ENCODE data around the gene THAP7. TPM values are rescaled to one million over a fixed set of nuclear protein-coding genes. Genes with fewer than 3 reads are reported as not detected.

Gene THAP7
- total and polyA plus RNA-seq, 9 of the 15 experiments (the other 6 are each of a cell fraction or from before 2014, with no cell fraction given), result 7.9 to 263 (median 84.1) TPM

- TF ChIP-seq ID3 (CRISPR knock-in tag; IDR thresholded peaks at IDR 0.05), result no peak
- peak; percentile 95; the same call in 1 of the 2 replicates for TF ChIP-seq ID3 (tag; IDR thresholded peaks at IDR 0.05)
- TF ChIP-seq SAP30 (IDR thresholded peaks at IDR 0.05; ENCODE audit: borderline replicate concordance, insufficient read depth, low read depth, low read length, poor library complexity, severe bottlenecking), result peak; percentile 84
- no peak for TF ChIP-seq HDGF (IDR thresholded peaks at IDR 0.05)
- TF ChIP-seq ZNF239 (CRISPR knock-in tag; IDR thresholded peaks at IDR 0.05), result no peak
- no peak for TF ChIP-seq ZNF253 (CRISPR knock-in tag; conservative IDR thresholded peaks at IDR 0.05)
- no peak; the same call in 1 of the 2 replicates for TF ChIP-seq THRB (CRISPR knock-in tag; conservative IDR thresholded peaks at IDR 0.05)
- peak; percentile 5 for TF ChIP-seq SMARCB1 (IDR thresholded peaks at IDR 0.05; ENCODE audit: insufficient read length, low read depth)
- peak; percentile 53 for TF ChIP-seq MAFK (IDR thresholded peaks at IDR 0.05; ENCODE audit: low read length)
- peak; percentile 90 for TF ChIP-seq BHLHE40 (IDR thresholded peaks at IDR 0.05; ENCODE audit: low read length)
- TF ChIP-seq ZNF146 (CRISPR knock-in tag; IDR thresholded peaks at IDR 0.05; ENCODE audit: unreplicated experiment), result no peak
- no peak; a peak in 1 of 4 replicates for TF ChIP-seq SIN3A (IDR thresholded peaks at IDR 0.05; ENCODE audit: borderline replicate concordance in 2 of 2, control insufficient read depth in 1 of 2, low read depth in 2 of 2, low read length in 2 of 2)
- TF ChIP-seq KDM5B (IDR thresholded peaks at IDR 0.05; ENCODE audit: insufficient replicate concordance, low read depth, low read length), result peak; percentile 38
- TF ChIP-seq RBM14 (IDR thresholded peaks at IDR 0.05; ENCODE audit: borderline replicate concordance, insufficient read depth, low read depth, low read length), result 0 out of 2 replicates have a peak, but pooled peaks have one; percentile 26
- no peak for TF ChIP-seq MCM5 (IDR thresholded peaks at IDR 0.05; ENCODE audit: low read depth)
- no peak for TF ChIP-seq KDM4B (IDR thresholded peaks at IDR 0.05; ENCODE audit: borderline replicate concordance in 2 of 2, low read depth in 1 of 2)
- 0 out of 2 replicates have a peak, but pooled peaks have one; percentile 38 for TF ChIP-seq ZNF354B (CRISPR knock-in tag; IDR thresholded peaks at IDR 0.05)
- TF ChIP-seq DIDO1 (tag; IDR thresholded peaks at IDR 0.05; ENCODE audit: low read depth), result peak; percentile 71; the same call in 1 of the 2 replicates
- no peak for TF ChIP-seq MYNN (IDR thresholded peaks at IDR 0.05)
- no peak for TF ChIP-seq MYNN (CRISPR knock-in tag; IDR thresholded peaks at IDR 0.05)
- TF ChIP-seq MCM7 (IDR thresholded peaks at IDR 0.05), result no peak
- no peak for TF ChIP-seq MCM2 (IDR thresholded peaks at IDR 0.05; ENCODE audit: low read depth)
- peak in 1 of 3 experiments; percentile 45 for TF ChIP-seq YY1 (IDR thresholded peaks at IDR 0.05; ENCODE audit: borderline replicate concordance in 1 of 3, control insufficient read depth in 1 of 3, extremely low read depth in 1 of 3, insufficient read depth in 3 of 3, insufficient read length in 1 of 3, insufficient replicate concordance in 2 of 3, low read depth in 1 of 3, low read length in 2 of 3)
- no peak for TF ChIP-seq ZBTB1 (CRISPR knock-in tag; IDR thresholded peaks at IDR 0.05; ENCODE audit: borderline replicate concordance, low read depth)
- TF ChIP-seq ZNF134 (CRISPR knock-in tag; conservative IDR thresholded peaks at IDR 0.05), result no peak
- TF ChIP-seq ZNF512 (tag; IDR thresholded peaks at IDR 0.05), result no peak
- peak; percentile 65 for TF ChIP-seq HCFC1 (IDR thresholded peaks at IDR 0.05; ENCODE audit: low read depth, low read length)
These were observed 12.3 kb upstream of the THAP7 start (continued) for GRCh38 chr22:21014202-21014725.
